Measurements from ENCODE around the gene INPP4B. TPM values are rescaled to one million over a fixed set of nuclear protein-coding genes. Genes with fewer than 3 reads are reported as not detected.
A peak's percentile ranks its signal among the peaks of the same experiment; 100 is the strongest.

INPP4B gene
- total RNA-seq, 1 experiment from 2014 or later, result 17.6 TPM

- BruUV-seq (replicated peaks), result no TSS peak
- intact Hi-C loops (cut with micrococcal nuclease), result no loop called here
- H3K36me3 Mint-ChIP-seq (ENCODE audit: insufficient read depth, unreplicated experiment), result no peaks in the 10 kb centered on the region
- no peaks in the 10 kb centered on the region for H3K4me1 Mint-ChIP-seq (ENCODE audit: insufficient read depth, unreplicated experiment)
- POLR2A ChIA-PET, result no interaction called here
- no peak for TF ChIP-seq CTCF (IDR thresholded peaks at IDR 0.05; ENCODE audit: unreplicated experiment)
- CTCF ChIA-PET, result no interaction called here
- no peak for DNase-seq (ENCODE audit: unreplicated experiment)
- no peaks in the 10 kb centered on the region for H3K9me3 Mint-ChIP-seq (ENCODE audit: unreplicated experiment)
- H3K27ac Mint-ChIP-seq (ENCODE audit: low read depth, unreplicated experiment), result no peak overlapping the region
- no peak overlapping the region for H3K4me3 Mint-ChIP-seq (ENCODE audit: unreplicated experiment)
- no peaks in the 10 kb centered on the region for H3K27me3 Mint-ChIP-seq (ENCODE audit: insufficient read depth, unreplicated experiment)
Measured at GRCh38 chr4:142574306-142574705, 271.8 kb downstream of the INPP4B start.

- Mint-ChIP-seq H3K36me3 (ENCODE audit: insufficient read depth, unreplicated experiment) (no peaks in the 10 kb centered on the region), H3K27me3 (ENCODE audit: insufficient read depth, unreplicated experiment) (no peaks in the 10 kb centered on the region), H3K27ac (ENCODE audit: low read depth, unreplicated experiment) (no peak overlapping the region), H3K9me3 (ENCODE audit: unreplicated experiment) (no peaks in the 10 kb centered on the region), H3K4me3 (ENCODE audit: unreplicated experiment) (no peak overlapping the region), H3K4me1 (ENCODE audit: insufficient read depth, unreplicated experiment) (no peaks in the 10 kb centered on the region)
- ChIA-PET POLR2A (no interaction called here), CTCF (no interaction called here)
- intact Hi-C loops (cut with micrococcal nuclease), result no loop called here
- BruUV-seq (replicated peaks), result no TSS peak
- DNase-seq (ENCODE audit: unreplicated experiment), result no peak
- no peak for TF ChIP-seq CTCF (IDR thresholded peaks at IDR 0.05; ENCODE audit: unreplicated experiment)
Measured at GRCh38 chr4:142572071-142572470, 274.0 kb downstream of the INPP4B start.

- TF ChIP-seq CTCF (IDR thresholded peaks at IDR 0.05; ENCODE audit: unreplicated experiment), result no peak
- Mint-ChIP-seq H3K4me1 (ENCODE audit: insufficient read depth, unreplicated experiment) (peaks cover 13% of the 10 kb centered on the region), H3K27ac (ENCODE audit: low read depth, unreplicated experiment) (peak overlapping the region; percentile 21), H3K36me3 (ENCODE audit: insufficient read depth, unreplicated experiment) (no peaks in the 10 kb centered on the region), H3K9me3 (ENCODE audit: unreplicated experiment) (peaks cover 6% of the 10 kb centered on the region), H3K4me3 (ENCODE audit: unreplicated experiment) (no peak overlapping the region), H3K27me3 (ENCODE audit: insufficient read depth, unreplicated experiment) (no peaks in the 10 kb centered on the region)
- ChIA-PET POLR2A (interaction anchor here (0.7 kb wide), 1 partner anchor 264 kb away, joined by 3 read pairs; no protein-coding TSS in a partner anchor), CTCF (no interaction called here)
- intact Hi-C loops (cut with micrococcal nuclease), result no loop called here
- no peak for DNase-seq (ENCODE audit: unreplicated experiment)
- BruUV-seq (replicated peaks), result no TSS peak
Measured at GRCh38 chr4:142567620-142568451, 278.3 kb downstream of the INPP4B start.

- no peak overlapping the region for H3K4me3 Mint-ChIP-seq (ENCODE audit: unreplicated experiment)
- TF ChIP-seq CTCF (IDR thresholded peaks at IDR 0.05; ENCODE audit: unreplicated experiment), result no peak
- intact Hi-C loops (cut with micrococcal nuclease), result no loop called here
- CTCF ChIA-PET, result no interaction called here
- no peaks in the 10 kb centered on the region for H3K36me3 Mint-ChIP-seq (ENCODE audit: insufficient read depth, unreplicated experiment)
- peaks cover 6% of the 10 kb centered on the region for H3K9me3 Mint-ChIP-seq (ENCODE audit: unreplicated experiment)
- no peaks in the 10 kb centered on the region for H3K27me3 Mint-ChIP-seq (ENCODE audit: insufficient read depth, unreplicated experiment)
- BruUV-seq (replicated peaks), result no TSS peak
- peaks cover 13% of the 10 kb centered on the region for H3K4me1 Mint-ChIP-seq (ENCODE audit: insufficient read depth, unreplicated experiment)
- H3K27ac Mint-ChIP-seq (ENCODE audit: low read depth, unreplicated experiment), result no peak overlapping the region
- no peak for DNase-seq (ENCODE audit: unreplicated experiment)
- POLR2A ChIA-PET, result no interaction called here
Measured at GRCh38 chr4:142567199-142567598, 278.9 kb downstream of the INPP4B start.
